Spinal cord (tissue), 10 donors: ENCODE results near the gene TMC6. TPM values are rescaled to one million over a fixed set of nuclear protein-coding genes. Genes with fewer than 3 reads are reported as not detected.

ENCODE experiments used
- DNase-seq, 6 donors: peaks; one replicate each; pipeline versions ENCODE4 v3.0.0 to v3.0.0-alpha.2; 2013 to 2015; ENCODE audit warnings: low spot score in 6 of 6, low read depth in 4 of 6
- H3K27ac ChIP-seq: one replicate; pipeline ENCODE4 v1.5.1; 2013; ENCODE audit warnings: low read depth, low read length, control low read depth
- H3K27me3 ChIP-seq: one replicate; pipeline ENCODE4 v1.6.1; 2013; ENCODE audit warnings: low read length; ENCODE audit not compliant: control insufficient read depth, insufficient read depth
- H3K36me3 ChIP-seq: one replicate; pipeline ENCODE4 v1.6.1; 2013; ENCODE audit warnings: low read length; ENCODE audit not compliant: control insufficient read depth, insufficient read depth
- H3K4me1 ChIP-seq: one replicate; pipeline ENCODE4 v1.6.1; 2013; ENCODE audit warnings: low read length; ENCODE audit not compliant: control insufficient read depth, insufficient read depth
- H3K4me3 ChIP-seq: one replicate; pipeline ENCODE4 v1.5.1; 2013; ENCODE audit warnings: low read depth, low read length, control low read depth
- H3K9me3 ChIP-seq: one replicate; pipeline ENCODE4 v1.6.1; 2013; ENCODE audit warnings: low read length; ENCODE audit not compliant: control insufficient read depth, insufficient read depth
- WGBS: methylation state at CpG from one replicate; pipeline ENCODE4 v1.1.5; 2013; ENCODE audit warnings: missing lambda C conversion rate; ENCODE audit not compliant: insufficient coverage; 5-methylcytosine and 5-hydroxymethylcytosine counted together
- polyA plus RNA-seq, 2 donors: library from polyadenylated mRNA; unstranded; fragments of 120-200 nt; gene quantifications; one replicate each; pipeline ENCODE4 v1.2.1, GENCODE V29; 2013; ENCODE audit not compliant: insufficient read length in 2 of 2
- total RNA-seq, 2 donors: library from RNA; depleted of rRNA in 1 of 2; stranded (reverse); fragments of 120-200 nt in 1 of 2; fragments of >200 nt in 1 of 2; gene quantifications; one replicate each; pipeline versions ENCODE4 v1.2.3 to v1.2.4, GENCODE V29; 2013 to 2014
- donor health status: healthy.

TMC6 gene
- total and polyA plus RNA-seq, 4 donors = 15.2 to 33.4 (median 24.8) TPM

DNA sequence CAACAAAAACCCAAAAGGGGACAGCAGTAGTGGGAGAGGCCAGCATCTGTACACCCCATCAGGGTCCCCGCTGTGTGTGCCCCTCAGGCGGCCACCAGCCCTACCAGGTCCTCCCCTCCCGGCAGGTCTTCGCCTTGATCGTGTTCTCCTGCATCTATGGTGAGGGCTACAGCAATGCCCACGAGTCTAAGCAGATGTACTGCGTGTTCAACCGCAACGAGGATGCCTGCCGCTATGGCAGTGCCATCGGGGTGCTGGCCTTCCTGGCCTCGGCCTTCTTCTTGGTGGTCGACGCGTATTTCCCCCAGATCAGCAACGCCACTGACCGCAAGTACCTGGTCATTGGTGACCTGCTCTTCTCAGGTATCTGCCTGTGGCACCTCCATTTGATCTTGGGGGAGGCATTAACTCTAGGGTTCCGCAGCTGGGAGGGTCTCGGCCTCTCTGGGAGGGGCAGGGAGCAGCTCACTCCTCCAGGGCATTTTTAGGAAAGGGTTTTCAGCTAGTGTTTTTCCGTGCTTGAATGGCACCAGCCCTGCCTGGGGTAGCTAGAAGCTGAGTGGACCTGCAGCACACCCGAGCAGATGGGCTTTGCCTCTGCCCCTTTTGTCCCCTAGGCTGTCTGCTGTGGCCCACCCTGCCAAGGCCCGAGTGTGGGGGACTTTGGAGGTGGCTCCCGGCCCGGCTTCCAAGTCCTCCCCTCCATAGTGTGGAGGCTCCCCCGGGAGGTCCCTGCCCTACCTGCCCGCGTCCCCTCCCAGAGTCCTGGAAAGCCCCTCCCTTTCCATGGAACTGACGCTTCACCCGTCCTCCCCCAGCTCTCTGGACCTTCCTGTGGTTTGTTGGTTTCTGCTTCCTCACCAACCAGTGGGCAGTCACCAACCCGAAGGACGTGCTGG, 42.4 kb upstream of the TMC6 start:
- no peak overlapping the region for H3K27ac ChIP-seq
- H3K4me3 ChIP-seq = no peak overlapping the region
- H3K4me1 ChIP-seq = peaks cover 58% of the 10 kb centered on the region
- peaks cover 2% of the 10 kb centered on the region for H3K27me3 ChIP-seq
- 83% methylated on average over 28 of the region's 31 CpGs for WGBS
- H3K36me3 ChIP-seq = peaks cover 51% of the 10 kb centered on the region
- no peaks in the 10 kb centered on the region for H3K9me3 ChIP-seq
- no peak for DNase-seq

DNA sequence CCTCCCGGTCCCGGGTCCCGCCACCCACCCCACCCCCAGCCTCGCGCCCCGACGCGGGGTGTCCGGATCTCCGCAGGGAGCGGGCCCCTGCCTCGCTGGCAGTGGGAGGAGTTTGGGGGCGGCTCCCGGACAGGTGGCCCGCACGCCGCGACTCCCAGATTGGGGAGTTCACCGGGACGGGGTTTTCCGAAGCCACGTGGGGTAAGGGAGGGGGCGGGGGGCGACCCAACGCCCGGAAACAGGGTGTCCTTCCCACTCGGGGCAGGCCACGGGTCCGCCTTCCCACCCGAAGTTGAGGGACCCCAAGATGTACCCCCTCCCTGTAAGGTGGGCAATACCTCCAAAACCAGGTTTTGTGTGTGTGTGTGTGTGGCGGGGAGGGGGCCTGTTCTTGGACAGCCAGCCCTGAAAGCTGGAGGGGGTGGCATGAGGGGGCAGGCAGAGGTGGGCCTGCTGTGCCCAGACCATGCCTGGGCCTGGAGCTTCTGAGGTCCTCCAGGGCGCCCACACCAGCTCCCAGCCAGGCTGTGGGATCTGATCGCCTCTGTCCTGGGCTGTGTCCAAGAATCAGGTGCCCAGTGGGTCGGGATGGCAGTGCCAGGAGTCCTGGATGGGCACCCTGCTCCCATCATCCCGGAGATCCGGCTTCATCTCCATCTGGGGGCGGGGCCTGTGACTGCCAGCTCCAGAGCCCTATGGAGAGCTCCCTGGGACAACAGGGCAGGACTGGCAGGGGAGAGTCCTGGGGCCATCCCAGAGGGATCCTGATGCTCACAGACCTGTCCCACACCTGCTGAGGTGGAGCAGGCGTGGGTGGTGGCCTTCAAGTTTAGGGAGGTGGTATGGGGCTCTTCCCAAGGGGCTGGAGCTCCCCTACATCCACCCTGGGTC, 40.6 kb upstream of the TMC6 start:
- Histone ChIP-seq H3K4me3 (peak overlapping the region; percentile 52), H3K4me1 (peaks cover 41% of the 10 kb centered on the region), H3K27me3 (peaks cover 2% of the 10 kb centered on the region), H3K9me3 (no peaks in the 10 kb centered on the region), H3K27ac (no peak overlapping the region), H3K36me3 (peaks cover 35% of the 10 kb centered on the region)
- WGBS = 17% methylated on average over 16 of the region's 38 CpGs
- DNase-seq = no peak

- H3K4me1 ChIP-seq = peaks cover 39% of the 10 kb centered on the region
- no peaks in the 10 kb centered on the region for H3K9me3 ChIP-seq
- H3K27ac ChIP-seq = no peak within 1 kb of the TSS
- H3K4me3 ChIP-seq = peak within 1 kb of the TSS; percentile 52
- peaks cover 30% of the 10 kb centered on the region for H3K36me3 ChIP-seq
- WGBS = under 1% methylated on average over 82 of the region's 84 CpGs
- DNase-seq = peak in 3 of 6 donors; percentile 43 to 88 (median 82)
- H3K27me3 ChIP-seq = peaks cover 2% of the 10 kb centered on the region
Observed at GRCh38 chr17:78168242-78168902, 39.8 kb upstream of the TMC6 start, which contains the start of gene SYNGR2. Gene SYNGR2, plus strand, starts transcription at chr17:78168581. Its CDS starts 36 bp downstream, at chr17:78168617.

- H3K27me3 ChIP-seq = peaks cover 2% of the 10 kb centered on the region
Observed at GRCh38 chr17:78166416-78166815, 37.9 kb upstream of the TMC6 start.

DNA sequence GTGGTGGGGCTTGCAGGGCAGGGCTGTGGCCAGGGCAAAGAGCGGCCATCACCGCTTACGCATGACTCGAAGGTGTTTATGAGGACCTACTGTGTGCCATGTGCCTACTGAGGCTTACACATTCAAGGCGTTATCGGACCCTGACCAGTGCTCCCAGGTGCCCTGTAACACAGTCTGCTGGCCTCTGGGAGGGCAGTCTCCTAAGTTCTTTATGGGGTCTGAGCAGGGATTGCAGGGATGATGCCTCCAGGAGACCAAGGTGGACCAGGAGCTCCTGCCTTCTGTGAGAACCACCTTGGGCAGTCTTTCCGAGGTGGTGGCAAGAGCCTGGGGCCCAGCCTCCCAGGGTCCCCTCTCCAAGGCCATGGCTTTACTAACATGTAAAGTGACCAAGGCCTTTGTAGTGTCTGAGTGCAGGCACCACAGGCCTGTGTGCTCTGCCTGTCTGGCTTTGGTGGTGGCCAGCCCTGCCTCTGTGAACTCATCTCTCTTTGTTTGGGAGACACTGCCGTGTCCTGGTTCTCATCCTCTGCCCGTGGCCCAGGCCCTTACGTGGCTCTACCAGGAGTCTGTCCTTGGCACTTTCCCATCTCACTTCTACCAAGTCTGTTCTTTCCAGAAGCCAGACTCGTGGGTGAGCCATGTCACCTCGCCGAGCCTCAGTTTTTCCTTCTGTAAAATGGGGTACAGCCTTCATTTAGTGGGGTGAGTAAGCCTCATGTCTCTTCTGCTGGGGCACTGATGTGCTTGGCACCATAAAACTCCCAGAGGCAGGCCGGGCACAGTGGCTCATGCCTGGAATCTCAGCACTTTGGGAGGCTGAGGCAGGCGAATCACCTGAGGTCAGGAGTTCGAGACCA, 36.4 kb upstream of the TMC6 start:
- 88% methylated on average over 10 of the region's 16 CpGs for WGBS
- Histone ChIP-seq H3K9me3 (no peaks in the 10 kb centered on the region), H3K36me3 (peaks cover under 1% of the 10 kb centered on the region), H3K4me1 (peaks cover 18% of the 10 kb centered on the region), H3K4me3 (no peak overlapping the region), H3K27me3 (peaks cover 2% of the 10 kb centered on the region), H3K27ac (no peak overlapping the region)
- no peak for DNase-seq

More at GRCh38 chr17:78166416-78166815, 37.9 kb upstream of the TMC6 start:
- 4% methylated on average over 2 of the region's 6 CpGs for WGBS
- DNase-seq = no peak
- peaks cover 12% of the 10 kb centered on the region for H3K36me3 ChIP-seq
- H3K4me1 ChIP-seq = peaks cover 22% of the 10 kb centered on the region
- no peak overlapping the region for H3K27ac ChIP-seq
- no peaks in the 10 kb centered on the region for H3K9me3 ChIP-seq
- H3K4me3 ChIP-seq = no peak overlapping the region

- WGBS = 77% methylated on average over 21 of the region's 22 CpGs
Observed at GRCh38 chr17:78163881-78164747, 35.6 kb upstream of the TMC6 start.

DNA sequence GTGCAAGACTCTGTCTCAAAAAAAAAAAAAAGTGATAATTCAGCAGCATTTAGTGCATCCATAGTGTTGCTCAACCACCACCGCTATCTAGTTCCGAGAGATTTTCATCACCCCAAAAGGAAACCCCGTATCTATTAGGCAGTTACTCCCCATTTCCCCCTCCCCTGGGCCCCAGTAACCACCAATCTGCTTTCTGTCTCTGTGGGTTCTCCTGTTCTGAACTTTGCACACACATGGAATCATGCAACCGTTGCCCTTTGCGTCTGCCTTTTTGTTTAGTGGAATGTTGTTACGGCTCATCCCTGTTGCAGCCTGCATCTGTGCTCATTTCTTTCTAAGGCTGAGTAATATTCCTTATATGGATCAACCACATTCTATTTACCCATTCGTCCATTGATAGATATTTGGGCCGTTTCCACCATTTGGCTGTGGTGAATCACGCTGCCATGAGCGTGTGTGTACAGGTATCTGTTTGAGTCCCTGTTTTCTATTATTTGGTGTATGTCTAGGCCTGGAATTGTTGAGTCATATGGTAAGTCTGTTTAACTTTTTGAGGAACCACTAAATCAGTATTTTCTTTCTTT, 31.1 kb upstream of the TMC6 start:
- Histone ChIP-seq H3K4me1 (no peaks in the 10 kb centered on the region), H3K27me3 (no peaks in the 10 kb centered on the region), H3K36me3 (no peaks in the 10 kb centered on the region), H3K4me3 (no peak overlapping the region), H3K9me3 (no peaks in the 10 kb centered on the region), H3K27ac (no peak overlapping the region)
- DNase-seq = no peak
- 93% methylated on average over 3 of the region's 10 CpGs for WGBS

More at GRCh38 chr17:78163881-78164747, 35.6 kb upstream of the TMC6 start:
- Histone ChIP-seq H3K4me1 (peaks cover 9% of the 10 kb centered on the region), H3K9me3 (no peaks in the 10 kb centered on the region), H3K27ac (no peak overlapping the region), H3K36me3 (no peaks in the 10 kb centered on the region), H3K27me3 (peaks cover 2% of the 10 kb centered on the region), H3K4me3 (no peak overlapping the region)
- DNase-seq = no peak
